Measurements from ENCODE around the gene RDM1.

DNA sequence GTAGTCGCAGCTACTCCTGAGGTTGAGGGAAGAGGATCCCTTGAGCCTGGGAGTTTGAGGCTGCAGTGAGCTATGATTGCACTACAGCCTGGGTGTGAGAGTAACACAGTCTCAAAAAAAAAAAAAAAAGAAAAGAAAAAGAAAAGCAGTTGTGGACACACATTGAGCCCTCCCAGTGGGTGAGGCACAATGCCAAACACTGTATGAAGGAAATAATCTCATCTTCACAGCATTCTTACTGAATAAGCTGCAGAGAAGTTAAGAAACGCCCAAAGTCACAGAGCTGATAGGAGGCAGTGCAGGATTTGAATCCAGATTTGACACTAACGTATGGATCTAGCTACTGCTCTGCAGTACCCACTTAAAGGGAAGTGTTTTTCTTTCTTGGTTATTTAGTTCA is 18.8 kb upstream of the RDM1 start:
- TF ChIP-seq CTCF (IDR thresholded peaks at IDR 0.05) (no peak), SMAD4 (CRISPR knock-in tag; IDR thresholded peaks at IDR 0.05) (no peak), ZNF396 (CRISPR knock-in tag; IDR thresholded peaks at IDR 0.05; ENCODE audit: borderline replicate concordance) (no peak), NR3C1 (CRISPR knock-in tag; conservative IDR thresholded peaks at IDR 0.05; ENCODE audit: low read depth) (no peak), MAX (CRISPR knock-in tag; IDR thresholded peaks at IDR 0.05) (no peak), ZNF317 (CRISPR knock-in tag; IDR thresholded peaks at IDR 0.05; ENCODE audit: borderline replicate concordance, low read depth) (no peak)
